Peyer's patch (tissue), 4 donors: Measurements from ENCODE around the gene G6PC3. TPM values are rescaled to one million over a fixed set of nuclear protein-coding genes. Genes with fewer than 3 reads are reported as not detected.

ENCODE experiments used
- DNase-seq, 3 donors: peaks; one replicate each; pipeline ENCODE4 v3.0.0-alpha.2; 2017 to 2019
- H3K27ac ChIP-seq, 4 donors: fragments of 200-600 bp; sonication (generic); one replicate each; pipeline ENCODE4 v1.5.1; 2016 to 2019
- H3K27me3 ChIP-seq, 2 donors: fragments of 200-600 bp; sonication (generic); one replicate each; pipeline ENCODE4 v1.5.1; 2019
- H3K36me3 ChIP-seq, 3 donors: fragments of 200-600 bp; sonication (generic); one replicate each; pipeline ENCODE4 v1.5.1; 2016 to 2019
- H3K4me1 ChIP-seq, 4 donors: fragments of 200-600 bp; sonication (generic); one replicate each; pipeline ENCODE4 v1.5.1; 2016 to 2019
- H3K4me3 ChIP-seq, 4 donors: fragments of 200-600 bp; sonication (generic); 1 replicate in 3 of 4; 2 replicates in 1 of 4; pipeline ENCODE4 v1.5.1; 2016 to 2019; ENCODE audit warnings: mild to moderate bottlenecking in 1 of 4
- H3K9me3 ChIP-seq, 4 donors: fragments of 200-600 bp; sonication (generic); one replicate each; pipeline ENCODE4 v1.5.1; 2016 to 2019; ENCODE audit warnings: mild to moderate bottlenecking in 1 of 4
- CTCF ChIP-seq, 6 experiments: fragments of 450-650 bp in 4 of 6; fragments of 200-600 bp in 2 of 6; sonication (generic) in 1 of 6; IDR thresholded peaks; one replicate each; pipeline ENCODE4 v1.5.1; 2017 to 2019; ENCODE audit warnings: antibody characterized with exemption in 6 of 6, mild to moderate bottlenecking in 3 of 6, moderate library complexity in 1 of 6
- POLR2A ChIP-seq, 2 donors: fragments of 450-650 bp; IDR thresholded peaks; one replicate each; pipeline ENCODE4 v1.5.1; 2017; ENCODE audit warnings: antibody characterized with exemption in 2 of 2, mild to moderate bottlenecking in 2 of 2, moderate library complexity in 2 of 2
- total RNA-seq, 4 donors: library from RNA; depleted of rRNA; stranded (reverse); fragments of >200 nt; gene quantifications; one replicate each; pipeline ENCODE4 v1.1.0, GENCODE V29; 2016

The G6PC3 gene
- total RNA-seq, 4 donors from 2014 or later = 8.3 to 48.9 (median 33.8) TPM

GRCh38 chr17:44113382-44113781 is 42.8 kb downstream of the G6PC3 start:
- Histone ChIP-seq H3K27ac (no peak overlapping the region), H3K9me3 (no peaks in the 10 kb centered on the region), H3K4me3 (no peak overlapping the region), H3K27me3 (no peaks in the 10 kb centered on the region), H3K36me3 (peaks cover 0 to 25% (median 0%) of the 10 kb centered on the region in 3 donors), H3K4me1 (peaks cover 9 to 46% (median 21%) of the 10 kb centered on the region in 4 donors)
- TF ChIP-seq CTCF (IDR thresholded peaks at IDR 0.05) (no peak), POLR2A (IDR thresholded peaks at IDR 0.05) (no peak)
- no peak for DNase-seq

DNA sequence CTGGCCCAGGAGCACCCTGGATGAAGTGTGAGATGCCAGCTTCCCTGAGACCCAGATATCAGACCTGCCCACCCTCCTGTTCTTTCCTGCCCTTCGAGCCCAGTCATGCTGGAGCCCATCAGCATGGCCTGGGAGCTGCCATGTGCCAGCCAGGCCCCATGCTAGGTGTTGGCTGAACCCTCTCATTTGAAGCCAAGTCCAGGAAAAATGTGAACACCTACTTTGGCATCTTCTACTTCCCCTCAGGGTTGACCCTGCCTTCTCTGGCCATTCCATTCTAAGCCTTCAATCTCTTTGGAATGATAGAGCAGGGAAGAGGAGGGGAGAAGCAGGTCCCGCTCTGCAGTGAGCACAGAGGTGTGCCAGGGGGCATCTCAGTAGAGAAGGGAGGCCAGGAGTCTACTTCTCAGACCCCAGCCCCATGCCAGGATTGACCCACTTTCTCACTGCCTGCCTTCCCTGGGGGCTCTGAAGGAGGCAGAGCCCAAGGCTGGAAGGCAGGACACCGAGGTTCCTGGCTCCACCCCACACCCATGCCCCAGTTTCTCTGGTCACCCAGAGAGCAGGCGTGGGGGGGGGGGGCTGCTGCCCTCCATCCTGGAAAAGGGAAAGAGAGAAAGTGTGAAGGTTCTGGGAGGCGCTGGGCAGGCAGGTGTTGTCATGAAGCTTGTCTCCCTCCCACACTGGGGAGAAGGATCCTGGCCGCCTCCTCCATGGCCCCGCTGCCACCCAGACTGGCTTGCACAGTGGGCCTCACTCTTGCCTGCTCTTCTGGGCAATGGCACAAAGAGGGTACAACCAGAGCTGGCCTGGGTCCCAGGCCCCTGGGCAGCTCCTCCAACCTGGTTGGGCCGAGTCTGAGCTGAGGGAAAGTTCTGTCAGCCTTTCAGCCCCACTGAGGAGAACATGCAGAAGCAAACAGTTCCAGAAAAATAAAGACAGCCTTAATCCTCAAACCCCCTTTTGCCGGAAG is 43.6 kb downstream of the G6PC3 start:
- no peak overlapping the region for H3K4me3 ChIP-seq
- H3K4me1 ChIP-seq = peaks cover 9 to 47% (median 21%) of the 10 kb centered on the region in 4 donors
- no peak for DNase-seq
- no peaks in the 10 kb centered on the region for H3K9me3 ChIP-seq
- H3K27ac ChIP-seq = no peak overlapping the region
- no peaks in the 10 kb centered on the region for H3K27me3 ChIP-seq
- H3K36me3 ChIP-seq = peaks cover 0 to 25% (median 0%) of the 10 kb centered on the region in 3 donors
- TF ChIP-seq POLR2A (IDR thresholded peaks at IDR 0.05) (no peak), CTCF (IDR thresholded peaks at IDR 0.05) (no peak)

DNA sequence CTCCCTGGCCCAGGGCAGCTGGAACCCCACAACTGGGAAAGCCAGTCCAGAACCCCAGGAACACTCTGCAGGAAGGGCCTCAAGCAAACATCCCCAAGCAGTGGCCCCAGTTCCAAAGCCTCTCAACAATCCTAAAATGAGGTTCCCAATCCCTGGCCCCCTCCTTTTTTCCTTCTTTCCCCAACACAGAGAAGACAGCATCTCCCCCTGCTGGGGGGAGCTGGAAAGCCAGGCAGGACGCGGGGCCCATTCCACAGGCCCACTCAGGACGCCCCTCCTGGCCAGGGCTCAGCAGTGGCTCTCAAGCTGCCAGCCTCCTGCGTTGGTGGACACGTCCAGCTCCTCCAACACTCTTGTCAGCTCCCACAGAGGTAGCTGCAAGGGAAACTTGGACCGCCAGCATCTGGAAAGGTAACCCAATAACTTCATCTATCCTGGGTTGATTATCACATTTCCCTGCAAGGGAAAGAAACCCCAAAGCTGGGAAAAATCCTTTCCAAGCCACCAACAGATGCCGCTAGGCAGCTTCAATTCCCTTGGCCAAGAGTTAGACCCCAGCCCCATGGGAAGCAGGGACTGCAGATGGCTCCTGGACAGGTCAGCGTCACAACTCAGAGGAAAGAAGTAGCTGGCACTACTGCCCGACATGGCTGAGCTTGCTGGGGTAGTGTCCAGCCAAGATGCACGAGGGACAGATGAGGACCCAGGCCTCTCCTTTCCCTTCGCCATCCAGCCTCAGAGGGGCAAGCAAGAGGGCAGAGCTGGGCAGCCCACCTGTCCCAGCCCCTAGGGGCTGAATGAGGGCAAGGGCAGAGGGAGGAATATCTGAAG is 45.3 kb downstream of the G6PC3 start:
- no peak overlapping the region for H3K27ac ChIP-seq
- H3K4me1 ChIP-seq = peaks cover 2 to 40% (median 14%) of the 10 kb centered on the region in 4 donors

DNA sequence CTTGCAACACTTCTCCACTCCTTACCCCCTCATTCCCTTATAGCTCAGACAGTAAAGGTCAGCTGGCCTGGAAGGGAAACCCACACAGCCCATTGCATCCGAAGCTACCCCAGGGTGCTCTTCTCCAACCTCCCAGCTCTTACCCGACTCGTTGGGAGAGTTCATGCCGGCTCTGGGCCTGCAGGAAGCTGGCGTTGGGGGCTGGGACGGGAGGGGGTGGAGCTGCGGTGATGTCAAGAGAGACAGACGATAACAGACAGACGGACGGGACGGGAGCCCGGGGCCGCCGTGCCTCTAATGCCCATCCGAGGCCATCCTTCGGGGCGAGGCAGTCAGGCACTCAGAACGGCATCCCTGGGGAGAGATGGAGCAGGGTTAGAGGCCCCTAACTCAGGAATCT is 46.8 kb downstream of the G6PC3 start:
- Histone ChIP-seq H3K9me3 (no peaks in the 10 kb centered on the region), H3K4me1 (peaks cover 0 to 40% (median 5%) of the 10 kb centered on the region in 4 donors), H3K27ac (no peak overlapping the region), H3K27me3 (no peaks in the 10 kb centered on the region), H3K36me3 (peaks cover 0 to 25% (median 0%) of the 10 kb centered on the region in 3 donors), H3K4me3 (no peak overlapping the region)
- no peak for TF ChIP-seq POLR2A (IDR thresholded peaks at IDR 0.05)
- TF ChIP-seq CTCF (IDR thresholded peaks at IDR 0.05) = no peak
- no peak for DNase-seq

More for the DNA sequence above, 45.3 kb downstream of the G6PC3 start:
- H3K36me3 ChIP-seq = peaks cover 0 to 25% (median 0%) of the 10 kb centered on the region in 3 donors
- TF ChIP-seq CTCF (IDR thresholded peaks at IDR 0.05) (peak; percentile 23 to 54 (median 41)), POLR2A (IDR thresholded peaks at IDR 0.05) (no peak)
- H3K27me3 ChIP-seq = no peaks in the 10 kb centered on the region
- H3K4me3 ChIP-seq = no peak overlapping the region
- H3K9me3 ChIP-seq = no peaks in the 10 kb centered on the region
- DNase-seq = no peak

GRCh38 chr17:44118427-44119050 is 48.0 kb downstream of the G6PC3 start:
- no peaks in the 10 kb centered on the region for H3K9me3 ChIP-seq
- H3K27ac ChIP-seq = no peak overlapping the region
- H3K27me3 ChIP-seq = no peaks in the 10 kb centered on the region
- TF ChIP-seq CTCF (IDR thresholded peaks at IDR 0.05) (no peak), POLR2A (IDR thresholded peaks at IDR 0.05) (no peak)
- peaks cover 0 to 35% (median 4%) of the 10 kb centered on the region in 4 donors for H3K4me1 ChIP-seq
- no peak overlapping the region for H3K4me3 ChIP-seq
- no peak for DNase-seq
- peaks cover 0 to 22% (median 0%) of the 10 kb centered on the region in 3 donors for H3K36me3 ChIP-seq
